CD4-positive, alpha-beta T cell treated with Interleukin-6 at 100 ng/mL for 8 hours (primary cell): ENCODE data around the gene DPF3.
"Not testable (repeated sequence)": the region's sequence is repeated elsewhere in the genome, so short reads cannot be mapped to it uniquely, and the experiment has no call there.

Experiments used
- DNase-seq: peaks from one replicate; pipeline ENCODE4 v3.0.0-alpha.2; 2020; ENCODE audit warnings: mixed read lengths, low spot score

The DPF3 gene

DNA sequence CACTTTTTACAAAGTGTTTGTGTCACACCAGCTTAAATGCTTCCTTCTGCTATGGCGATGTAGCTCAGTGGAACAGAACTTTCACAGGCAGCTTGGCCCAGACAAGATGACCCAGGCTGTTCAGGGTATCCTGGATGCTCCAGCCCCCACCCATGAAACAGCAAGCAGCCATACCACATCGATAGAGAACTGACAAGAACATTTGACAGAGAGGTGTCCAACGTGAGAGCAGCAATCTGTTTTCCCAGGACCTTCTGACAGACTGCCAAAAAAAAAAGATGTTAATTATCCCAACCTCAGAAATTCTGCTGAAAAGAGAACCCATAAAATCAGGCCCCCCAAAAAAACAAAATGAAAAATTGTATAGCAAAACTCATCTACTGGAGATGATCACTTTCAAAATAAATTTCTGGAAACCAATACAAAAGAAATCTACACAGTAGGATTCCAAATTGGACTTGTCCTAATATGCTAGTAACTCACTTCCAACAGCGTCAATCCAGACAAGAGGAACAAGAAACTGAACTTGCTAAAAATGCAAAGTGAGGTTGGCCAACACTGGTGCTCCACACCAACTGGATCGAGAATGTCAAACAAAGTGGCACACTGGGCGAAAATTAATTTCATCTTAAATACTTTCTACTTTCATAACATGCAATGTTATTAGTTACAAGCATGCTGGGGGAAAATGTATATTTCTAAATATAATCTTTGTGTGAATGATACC, 118.8 kb downstream of the DPF3 start:
- no peak for DNase-seq

DNA sequence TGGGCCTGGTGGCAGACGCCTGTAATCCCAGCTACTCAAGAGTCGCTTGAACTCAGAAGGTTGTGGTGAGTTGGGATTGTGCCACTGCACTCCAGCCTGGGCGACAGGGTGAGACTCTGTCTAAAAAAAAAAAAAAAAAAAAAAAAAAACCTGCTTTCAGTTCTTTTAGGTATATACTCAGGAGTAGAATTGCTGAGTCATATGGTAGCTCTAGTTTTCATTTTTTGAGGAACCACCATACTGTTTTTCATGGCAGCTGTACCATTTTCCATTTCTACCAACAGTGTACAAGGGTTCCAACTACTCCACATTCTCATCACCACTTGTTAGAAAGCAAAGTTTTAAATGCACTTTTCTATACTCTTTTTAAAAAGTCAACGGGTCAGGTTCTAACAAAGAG, 119.8 kb downstream of the DPF3 start:
- DNase-seq: no peak

DNA sequence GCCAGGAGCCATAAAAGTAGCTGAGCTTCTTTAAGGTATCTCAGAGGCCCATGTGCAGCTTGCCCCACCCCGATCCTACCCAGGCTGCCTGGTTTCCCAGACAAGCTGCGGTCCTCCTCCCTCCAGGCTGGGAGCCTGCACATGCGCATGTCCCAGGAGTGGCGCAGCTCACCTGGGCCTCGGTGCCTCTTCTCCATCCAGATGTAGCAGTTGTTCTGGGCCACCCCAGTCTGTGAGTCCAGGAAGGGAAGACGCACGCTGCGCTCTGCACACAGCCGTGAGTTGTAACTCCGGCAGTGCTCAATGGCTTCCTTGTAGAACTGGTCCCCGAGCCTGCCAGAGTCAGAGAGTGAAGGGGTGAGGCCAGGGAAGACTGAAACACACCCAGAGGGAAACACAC, 122.3 kb downstream of the DPF3 start:
- DNase-seq: no peak

DNA sequence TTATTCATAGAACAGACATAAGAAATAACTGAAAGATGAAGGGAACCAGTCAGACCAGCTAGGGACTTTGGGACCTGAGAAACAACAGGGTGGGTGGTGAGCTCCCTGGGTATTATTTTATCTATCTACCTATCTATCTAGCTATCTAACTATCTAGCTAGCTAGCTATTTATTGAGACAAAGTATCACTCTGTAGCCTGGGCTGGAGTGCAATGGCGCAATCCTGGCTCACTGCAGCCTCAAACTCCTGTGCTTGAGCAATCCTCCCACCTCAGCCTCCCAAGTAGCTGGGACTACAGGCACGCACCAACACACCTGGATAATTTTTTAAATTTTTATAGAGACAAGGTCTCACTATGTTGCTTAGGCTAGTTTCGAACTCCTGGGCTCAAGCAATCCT, 127.6 kb downstream of the DPF3 start:
- DNase-seq: no peak

DNA sequence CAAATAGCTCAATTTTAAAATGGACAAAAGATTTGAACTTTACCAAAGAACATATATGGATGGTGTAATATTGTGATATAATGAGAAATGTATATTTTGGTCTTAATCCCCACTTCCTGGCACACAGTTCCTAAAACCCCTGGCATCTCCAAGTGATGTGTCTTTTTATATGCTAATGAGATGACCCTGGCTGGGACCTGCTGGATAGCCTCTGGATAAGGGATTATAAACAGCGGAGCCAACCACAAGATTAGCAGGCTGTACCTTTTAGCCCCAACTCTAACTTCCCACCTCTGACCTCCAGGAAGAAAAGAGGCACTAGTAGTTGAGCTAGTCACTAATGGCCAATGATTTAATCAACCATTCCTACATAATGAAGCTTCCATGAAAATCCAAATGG, 130.0 kb downstream of the DPF3 start:
- DNase-seq: no peak

DNA sequence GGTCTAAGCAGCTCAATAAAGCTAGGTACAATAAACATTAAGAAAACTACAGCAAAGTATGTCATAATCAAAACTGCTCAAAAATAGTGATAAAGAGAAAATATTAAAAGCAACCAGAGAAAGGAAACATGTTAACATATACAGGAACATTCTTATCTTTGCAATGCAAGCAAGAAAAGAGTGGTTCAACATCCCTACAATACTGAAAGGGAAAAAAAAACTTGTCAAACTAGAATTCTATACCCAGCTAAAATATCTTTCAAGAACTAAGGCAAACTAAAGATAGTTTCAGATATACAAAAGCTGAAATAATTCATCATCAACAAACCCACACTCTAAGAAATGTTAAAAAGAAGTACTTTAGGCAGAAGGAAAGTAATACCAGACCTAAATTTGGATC, 134.2 kb downstream of the DPF3 start:
- DNase-seq: no peak

DNA sequence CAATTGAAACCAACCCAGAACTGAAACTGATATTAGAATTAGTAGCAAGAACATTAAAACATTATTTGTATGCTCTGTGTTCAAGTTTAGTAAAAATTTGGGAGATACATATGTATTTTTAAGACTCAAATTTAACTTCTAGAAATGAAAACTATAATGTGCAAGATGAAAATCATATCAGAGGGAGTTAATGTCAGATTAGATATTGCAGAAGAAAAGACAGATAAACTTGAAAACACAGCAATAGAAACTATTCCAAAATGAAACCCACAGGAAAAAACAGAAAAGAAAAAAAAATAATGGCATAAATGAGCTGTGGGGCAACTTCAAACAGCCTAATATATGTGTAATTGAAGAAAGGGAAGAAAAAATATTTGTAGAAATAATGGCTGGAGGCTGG, 134.9 kb downstream of the DPF3 start:
- DNase-seq: no peak

DNA sequence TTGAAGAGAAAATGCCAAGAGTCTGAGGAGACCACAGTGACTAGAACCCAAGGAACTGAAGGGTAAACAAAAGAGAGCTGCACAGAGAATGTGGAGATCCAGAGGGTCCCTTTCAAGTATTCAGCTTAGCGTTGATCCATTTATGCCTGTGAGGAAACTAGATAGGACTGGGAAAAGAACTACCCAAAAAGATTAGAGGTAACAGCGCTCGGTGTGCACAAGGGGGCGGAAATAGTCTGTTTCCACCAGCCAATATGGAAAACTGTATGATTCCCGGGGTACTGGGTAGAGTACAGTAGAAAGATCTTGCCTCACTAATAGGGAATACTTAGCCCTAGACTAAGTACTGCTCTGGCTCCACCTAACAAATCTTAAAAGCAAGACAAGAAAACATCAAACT, 135.5 kb downstream of the DPF3 start:
- no peak for DNase-seq

DNA sequence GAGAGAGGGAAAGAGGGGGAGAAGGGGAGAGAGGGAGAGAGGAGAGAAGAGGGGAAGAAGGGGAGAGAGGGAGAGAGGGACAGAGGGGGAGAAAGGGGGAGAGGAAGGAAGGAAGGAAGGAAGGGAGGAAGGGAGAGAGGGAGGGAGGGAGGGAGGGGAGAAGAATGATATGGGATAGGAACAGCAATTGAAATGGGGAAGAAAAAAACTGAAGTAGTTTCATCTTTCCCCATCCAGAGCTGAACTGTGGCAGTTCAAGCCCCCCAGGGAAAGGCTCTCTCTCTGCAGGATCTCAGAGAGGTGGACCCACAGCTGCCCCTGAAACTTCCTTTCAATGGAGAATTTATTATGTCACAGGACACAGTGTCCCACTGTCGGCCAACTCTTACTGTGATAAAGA, 136.9 kb downstream of the DPF3 start:
- DNase-seq: no peak

DNA sequence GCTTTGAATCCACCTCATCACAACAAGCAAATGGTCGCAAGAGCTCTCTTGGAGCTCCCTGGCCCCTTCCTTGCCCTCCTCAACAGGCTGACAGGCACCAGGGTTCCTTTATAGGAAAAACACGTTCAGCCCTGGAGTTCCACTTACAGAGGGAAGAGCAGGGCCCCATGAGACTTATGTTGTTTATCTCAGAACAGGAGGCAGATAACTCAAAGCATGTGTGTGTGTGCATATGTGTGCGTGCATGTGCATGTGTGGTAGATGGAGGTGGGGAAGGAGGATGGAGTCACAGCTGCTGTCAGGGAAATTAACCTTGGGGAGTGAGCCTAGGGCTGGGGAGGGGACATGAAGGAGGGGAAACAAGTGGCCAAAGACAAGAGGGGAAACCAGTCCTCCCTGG, 138.1 kb downstream of the DPF3 start:
- no peak for DNase-seq

DNA sequence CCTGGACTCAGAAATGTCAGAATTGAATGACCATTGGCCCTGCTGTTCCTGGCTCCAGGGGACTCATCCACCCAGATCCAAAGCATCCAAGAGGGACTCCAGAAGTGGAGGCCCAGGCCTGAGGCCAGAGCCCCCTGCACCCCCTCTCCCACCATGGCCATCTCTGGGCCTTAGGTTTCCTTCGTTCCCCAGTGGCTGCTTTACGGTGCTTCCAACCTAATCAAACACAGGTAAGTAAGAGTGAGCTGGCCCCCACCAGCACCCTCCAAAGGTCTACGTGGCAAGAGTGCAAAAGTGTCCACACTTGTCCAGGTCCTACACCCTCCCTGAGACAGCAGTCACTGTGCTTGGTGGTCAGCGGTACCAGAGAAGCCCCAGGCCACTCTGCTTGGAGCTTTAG, 139.0 kb downstream of the DPF3 start:
- no peak for DNase-seq

DNA sequence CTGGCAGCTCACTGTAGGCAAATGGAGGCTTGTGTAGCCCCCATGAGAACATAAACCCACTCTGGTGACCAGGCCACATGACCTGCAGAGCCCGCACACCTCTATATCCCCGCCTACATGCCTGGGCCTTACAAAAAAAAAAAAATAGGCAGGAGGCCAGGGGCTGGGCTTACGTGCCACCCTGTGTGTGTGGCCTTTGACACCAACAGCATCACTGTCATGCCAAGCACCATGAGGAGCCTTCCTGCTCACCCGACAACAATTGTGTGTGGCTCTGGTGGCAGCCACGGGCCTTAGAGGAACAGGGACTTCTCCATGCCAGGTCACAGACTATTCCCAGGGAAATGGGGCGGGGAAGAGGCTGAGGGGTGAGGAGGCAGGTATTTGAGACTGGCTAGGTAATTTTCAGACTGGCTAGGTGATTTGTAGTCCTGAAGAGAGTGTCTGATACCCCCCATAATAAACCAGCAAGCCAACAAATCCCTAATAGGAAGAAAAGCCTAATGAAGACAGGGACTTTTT, 140.0 kb downstream of the DPF3 start:
- no peak for DNase-seq

DNA sequence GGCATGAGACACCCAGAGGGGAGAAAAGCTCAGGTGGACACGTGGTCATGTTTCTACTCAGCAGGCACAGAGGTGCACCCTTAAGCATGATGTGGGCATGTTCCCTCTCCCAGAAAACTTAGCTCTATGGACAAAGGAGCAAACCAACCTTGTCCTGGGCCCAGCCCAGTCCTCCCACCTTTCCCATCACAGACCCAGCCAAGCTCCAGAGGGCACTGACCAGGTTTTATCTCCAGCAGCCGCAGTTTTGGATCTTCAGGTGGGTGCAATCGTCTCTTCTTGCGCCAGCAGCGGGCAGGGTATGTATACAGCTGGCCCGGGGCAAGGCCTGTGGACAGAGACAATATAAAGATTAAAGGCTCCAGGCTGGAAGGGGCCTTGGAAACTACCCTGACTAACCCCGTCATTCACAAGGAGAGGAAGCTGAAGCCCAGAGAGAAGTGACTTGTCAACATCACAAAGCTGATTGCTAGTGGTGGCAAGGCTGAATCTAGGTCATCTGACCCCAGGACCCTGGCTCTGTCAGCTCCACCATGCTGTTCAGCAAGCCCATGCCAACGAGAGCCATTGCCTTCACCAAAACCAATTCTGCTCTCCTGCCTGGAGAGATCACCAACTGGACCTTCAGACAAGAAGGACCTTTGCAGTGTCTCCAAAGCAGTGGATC, 140.7 kb downstream of the DPF3 start:
- no peak for DNase-seq

DNA sequence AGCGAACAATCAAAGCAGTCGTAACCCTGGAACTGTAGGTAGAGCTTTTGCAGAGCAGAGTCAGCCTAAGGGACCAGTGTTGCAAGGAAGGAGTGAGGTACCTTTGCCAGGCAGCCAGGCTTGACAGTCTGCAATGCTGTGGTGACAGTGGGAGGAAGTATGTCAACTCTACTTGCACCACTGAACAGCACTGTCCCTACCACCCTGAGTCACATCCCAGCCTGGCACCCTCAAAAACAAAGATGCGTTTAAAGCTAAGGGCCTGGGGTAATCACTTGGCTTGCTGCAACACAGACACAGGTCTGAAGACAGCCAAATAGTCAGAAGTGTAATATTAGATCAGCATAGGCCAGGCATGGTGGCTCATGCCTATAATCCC, 141.9 kb downstream of the DPF3 start:
- DNase-seq: no peak

DNA sequence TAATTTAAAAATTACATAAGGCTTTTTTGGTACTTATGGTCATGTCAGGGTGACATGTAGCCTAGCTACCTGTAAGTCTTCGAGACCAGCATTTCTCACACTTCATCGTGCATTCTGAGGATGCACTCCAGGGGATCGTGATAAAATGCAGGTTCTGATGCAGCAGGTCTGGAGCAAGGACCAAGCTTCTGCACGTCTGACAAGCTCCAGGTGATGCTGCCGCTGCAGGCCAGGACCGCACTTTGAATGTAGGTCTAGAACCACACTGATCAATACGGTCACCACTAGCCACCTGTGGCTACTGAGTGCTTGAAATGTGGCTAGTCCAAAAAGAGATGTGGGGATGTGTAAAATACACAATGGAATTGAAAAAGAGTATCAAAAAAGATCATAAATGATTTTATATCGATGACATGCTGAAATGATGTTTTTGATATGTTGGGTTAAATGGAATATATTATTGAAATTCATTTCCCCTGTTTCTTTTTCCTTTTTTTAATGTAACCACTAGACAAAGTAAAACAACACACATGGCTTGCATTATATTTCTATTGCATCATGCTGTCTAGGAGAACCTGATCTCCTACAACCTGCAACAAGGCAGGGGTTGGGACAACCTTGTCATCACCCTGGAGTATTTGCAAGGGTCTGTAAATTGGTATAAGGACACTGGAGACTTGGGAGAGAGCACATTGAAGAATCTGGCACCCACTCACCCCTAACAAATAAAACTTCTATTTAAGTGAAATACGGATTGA, 142.4 kb downstream of the DPF3 start:
- no peak for DNase-seq

DNA sequence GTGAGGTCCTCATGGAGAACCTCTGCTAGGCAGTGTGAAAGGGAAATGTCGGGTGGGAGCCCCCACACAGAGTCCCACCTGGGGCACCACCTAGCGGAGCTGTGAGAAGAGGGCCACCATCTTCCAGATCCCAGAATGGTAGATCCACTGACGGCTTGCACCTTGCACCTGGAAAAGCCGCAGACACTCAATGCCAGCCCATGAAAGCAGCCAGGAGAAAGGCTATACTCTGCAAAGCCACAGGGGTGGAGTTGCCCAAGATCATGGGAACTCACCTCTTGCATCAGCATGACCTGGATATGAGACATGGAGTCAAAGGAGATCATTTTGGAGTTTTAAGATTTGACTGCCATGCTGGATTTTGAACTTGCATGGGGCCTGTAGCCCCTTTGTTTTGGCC, 145.0 kb downstream of the DPF3 start:
- not testable (repeated sequence) for DNase-seq

DNA sequence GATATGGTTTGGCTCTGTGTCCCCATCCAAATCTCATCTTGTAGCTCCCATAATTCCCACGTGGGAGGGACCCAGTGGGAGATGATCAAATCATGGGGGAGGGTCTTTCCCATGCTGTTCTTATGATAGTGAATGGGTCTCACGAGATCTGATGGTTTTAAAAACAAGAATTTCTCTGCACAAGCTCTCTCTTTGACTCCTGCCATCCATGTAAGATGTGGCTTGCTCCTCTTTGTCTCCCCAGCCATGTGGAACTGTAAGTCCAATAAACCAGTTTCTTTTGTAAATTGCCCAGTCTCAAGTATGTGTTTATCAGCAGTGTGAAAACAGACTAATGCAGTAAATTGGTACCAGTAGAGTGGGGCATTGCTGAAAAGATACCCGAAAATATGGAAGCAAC, 146.2 kb downstream of the DPF3 start:
- DNase-seq: no peak

DNA sequence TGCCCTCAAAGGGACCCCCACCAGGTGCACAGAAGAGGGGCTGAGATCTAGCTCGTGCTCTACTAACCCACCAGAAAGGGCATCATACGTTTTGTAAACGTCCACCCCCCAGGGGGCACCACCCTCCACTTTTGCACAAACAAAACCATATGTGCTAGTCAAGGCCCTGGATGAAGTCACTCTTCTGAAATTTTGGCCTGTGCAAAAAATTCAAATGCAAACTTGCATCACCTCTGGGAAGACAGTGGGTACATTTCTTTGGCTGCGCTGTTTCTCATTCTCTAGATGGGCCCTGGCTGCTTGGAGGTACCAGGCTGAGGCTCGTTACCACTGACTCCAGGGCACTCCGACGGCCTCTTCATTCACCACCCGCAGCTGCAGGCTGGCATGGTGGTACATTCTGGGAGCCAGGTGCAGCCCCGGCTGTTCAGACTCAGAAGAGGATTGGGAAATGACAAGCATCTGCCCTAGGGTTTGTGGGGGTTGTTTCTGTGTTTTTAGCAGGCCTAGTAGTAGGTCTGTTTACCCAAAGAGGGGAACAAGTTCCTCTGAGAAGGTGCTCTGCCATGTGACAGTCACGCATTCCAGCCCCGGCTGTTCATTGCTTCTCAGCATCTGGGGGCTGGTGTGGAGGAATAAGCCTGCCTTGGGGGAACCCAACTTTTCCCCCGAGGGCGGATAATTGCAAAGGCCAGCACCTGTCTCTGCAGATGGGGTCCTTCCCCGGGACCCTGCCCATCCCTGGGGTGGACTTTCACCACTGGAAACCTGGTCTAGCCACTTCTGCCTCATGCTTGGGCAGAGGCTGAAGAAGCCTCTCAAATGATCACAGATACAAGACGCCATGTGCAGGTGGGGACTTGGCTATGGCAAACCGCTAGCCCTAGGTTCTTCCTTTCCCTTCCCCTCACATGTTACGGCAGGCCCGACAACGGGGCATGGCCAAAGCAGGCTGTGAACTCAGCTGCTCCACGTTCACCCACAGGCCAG, 147.6 kb downstream of the DPF3 start:
- no peak for DNase-seq

DNA sequence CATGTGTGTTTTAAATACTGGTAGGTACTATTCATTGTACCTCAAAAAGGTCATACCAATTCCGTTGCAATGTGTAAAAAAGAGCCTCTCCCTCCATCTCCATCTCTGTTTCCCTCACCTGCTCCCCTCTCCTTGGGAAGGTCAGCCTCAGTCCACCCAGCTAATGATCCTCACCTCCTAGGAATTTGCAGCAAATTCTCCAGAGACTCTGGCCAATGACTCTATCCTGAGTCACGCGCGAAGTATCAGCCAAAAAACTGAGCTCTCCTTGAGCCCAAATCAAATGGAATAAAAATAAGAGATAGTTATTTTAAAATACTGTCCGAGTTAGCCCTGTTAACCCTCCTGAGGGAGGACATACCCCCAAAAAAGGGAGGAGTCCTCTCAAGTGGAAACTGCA, 148.4 kb downstream of the DPF3 start:
- no peak for DNase-seq

DNA sequence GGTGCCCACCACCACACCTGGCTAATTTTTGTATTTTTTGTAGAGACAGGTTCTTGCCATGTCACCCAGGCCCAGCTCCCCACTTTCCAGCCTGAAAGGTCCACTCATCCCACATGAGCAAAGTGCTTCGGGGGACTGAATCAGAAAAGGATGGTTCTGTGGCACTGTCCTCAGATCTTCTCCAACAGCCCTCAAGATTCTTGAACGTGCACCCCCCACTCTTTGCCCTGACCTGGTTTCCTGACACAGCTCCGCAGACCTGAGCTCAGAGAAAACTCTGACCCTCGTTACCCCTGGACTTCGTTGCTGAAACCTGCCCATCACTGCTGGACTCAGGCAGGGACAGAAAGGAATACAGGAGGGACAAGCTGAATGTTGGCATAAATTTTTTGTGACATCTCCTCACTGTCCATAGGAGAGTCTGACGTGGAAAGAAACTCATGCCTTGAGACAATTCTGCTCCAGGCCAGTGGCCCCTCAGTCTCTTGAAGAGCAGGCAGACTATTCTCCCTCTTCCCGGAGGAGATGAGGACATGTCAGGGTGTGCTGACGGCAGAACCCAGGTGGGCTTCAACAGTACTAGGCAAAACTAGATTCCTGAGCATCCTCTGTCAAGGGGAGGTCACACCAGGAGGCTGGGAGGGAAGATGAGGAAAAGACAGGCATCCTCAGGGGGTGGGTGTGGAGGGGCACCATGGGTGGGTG, 149.3 kb downstream of the DPF3 start:
- DNase-seq: no peak

DNA sequence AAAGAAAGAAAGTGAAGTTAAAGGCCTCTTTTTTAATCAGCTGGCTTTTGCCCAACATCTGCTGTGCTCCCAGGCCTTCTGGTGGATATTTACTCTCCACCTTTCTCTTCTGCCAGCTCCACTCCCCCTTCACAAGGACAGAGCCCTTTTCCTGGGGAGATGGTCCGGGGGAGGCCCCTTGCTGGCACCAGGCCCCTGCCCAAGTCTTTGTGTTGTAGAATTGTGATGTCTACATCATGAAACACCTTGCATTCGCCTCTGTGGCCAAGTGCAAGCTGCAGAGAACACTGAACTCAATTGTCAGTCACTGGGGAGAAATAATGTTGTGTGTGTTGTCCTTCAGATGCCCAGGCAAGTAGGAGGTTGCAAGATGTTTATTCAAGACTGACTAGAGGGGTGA, 150.3 kb downstream of the DPF3 start:
- no peak for DNase-seq
